Hepatocyte (in vitro differentiated cells): ENCODE measurements around the gene PBLD. TPM values are rescaled to one million over a fixed set of nuclear protein-coding genes. Genes with fewer than 3 reads are reported as not detected.

Source experiments
- DNase-seq: peaks from one replicate; pipeline ENCODE4 v3.0.0-alpha.2; 2016; ENCODE audit warnings: low spot score
- H2AFZ ChIP-seq: fragments of 200-600 bp; sonication (generic); 2 replicates; pipeline ENCODE4 v1.6.0; 2016; ENCODE audit warnings: antibody characterized with exemption, mild to moderate bottlenecking
- H3K27ac ChIP-seq: fragments of 200-600 bp; sonication (generic); 2 replicates; pipeline ENCODE4 v1.5.1; 2016; ENCODE audit warnings: mild to moderate bottlenecking
- H3K27me3 ChIP-seq: fragments of 200-600 bp; sonication (generic); 2 replicates; pipeline ENCODE4 v1.6.1; 2016
- H3K36me3 ChIP-seq: fragments of 200-600 bp; sonication (generic); replicated peaks from 2 replicates; pipeline ENCODE4 v1.5.1; 2016; ENCODE audit warnings: low read depth; ENCODE audit not compliant: insufficient read depth
- H3K4me1 ChIP-seq: fragments of 200-600 bp; sonication (generic); 2 replicates; pipeline ENCODE4 v1.5.1; 2016; ENCODE audit warnings: mild to moderate bottlenecking, moderate library complexity; ENCODE audit not compliant: insufficient read depth
- H3K4me2 ChIP-seq: fragments of 200-600 bp; sonication (generic); 2 replicates; pipeline ENCODE4 v1.6.0; 2016
- H3K4me3 ChIP-seq: fragments of 200-600 bp; sonication (generic); 2 replicates; pipeline ENCODE4 v1.5.1; 2016; ENCODE audit warnings: mild to moderate bottlenecking
- H3K79me2 ChIP-seq: fragments of 200-600 bp; sonication (generic); 2 replicates; pipeline ENCODE4 v1.6.0; 2017; ENCODE audit warnings: mild to moderate bottlenecking
- H3K9me2 ChIP-seq: fragments of 200-600 bp; sonication (generic); replicated peaks from 2 replicates; pipeline ENCODE4 v1.6.0; 2017; ENCODE audit warnings: mild to moderate bottlenecking; ENCODE audit not compliant: insufficient read depth
- H3K9me3 ChIP-seq: fragments of 200-600 bp; sonication (generic); 2 replicates; pipeline ENCODE4 v1.5.1; 2016; ENCODE audit warnings: low read depth, mild to moderate bottlenecking
- H4K20me1 ChIP-seq: fragments of 200-600 bp; sonication (generic); 2 replicates; pipeline ENCODE4 v1.6.0; 2016; ENCODE audit warnings: mild to moderate bottlenecking; ENCODE audit not compliant: insufficient read depth, poor library complexity, severe bottlenecking
- EZH2 ChIP-seq: fragments of 200-600 bp; sonication (generic); IDR thresholded peaks from 2 replicates; pipeline ENCODE4 v1.6.1; 2016; ENCODE audit warnings: antibody characterized with exemption, mild to moderate bottlenecking, borderline replicate concordance
- EZH2phosphoT487 ChIP-seq: fragments of 200-600 bp; sonication (generic); IDR thresholded peaks from one replicate; pipeline ENCODE4 v1.6.1; 2018; ENCODE audit warnings: antibody characterized with exemption, mild to moderate bottlenecking, low read depth, moderate library complexity; ENCODE audit not compliant: unreplicated experiment, severe bottlenecking
- WGBS: methylation state at CpG from one replicate; pipeline ENCODE4 v1.1.6; 2016; ENCODE audit warnings: low lambda C conversion rate; ENCODE audit errors: missing lambda C conversion rate; 5-methylcytosine and 5-hydroxymethylcytosine counted together
- polyA plus RNA-seq: library from polyadenylated mRNA; unstranded; fragments of >200 nt; fragmentation: Nextera tagmentation; extraction: Ambion mirVana; gene quantifications from 2 replicates; pipeline ENCODE4 v1.2.1, GENCODE V29; 2016
- total RNA-seq: library from RNA; depleted of rRNA; stranded (reverse); fragments of >200 nt; gene quantifications from 2 replicates; pipeline ENCODE4 v1.2.3, GENCODE V29; 2014
- TF ChIP-seq, protein P1 (sequence below): fragments of 200-600 bp; sonication (generic); IDR thresholded peaks from 2 replicates; pipeline ENCODE4 v1.5.1; 2016; ENCODE audit warnings: antibody characterized with exemption, mild to moderate bottlenecking; ENCODE audit not compliant: poor library complexity

PBLD gene
- total and polyA plus RNA-seq, 2 experiments from 2014 or later: 26.1 to 42.2 TPM

GRCh38 chr10:68336754-68337351 lies 4.1 kb upstream of the PBLD start:
- H3K9me2 ChIP-seq: no peaks in the 10 kb centered on the region
- H4K20me1 ChIP-seq: peaks cover 89% of the 10 kb centered on the region
- no peak for DNase-seq
- peak overlapping the region; percentile 84 for H3K4me2 ChIP-seq
- peaks cover 98% of the 10 kb centered on the region for H3K79me2 ChIP-seq
- H3K9me3 ChIP-seq: no peaks in the 10 kb centered on the region
- peak overlapping the region; percentile 8 for H3K4me3 ChIP-seq
- H3K36me3 ChIP-seq: no peaks in the 10 kb centered on the region
- no peak overlapping the region for H2AFZ ChIP-seq
- H3K27ac ChIP-seq: no peak overlapping the region
- WGBS: 88% methylated on average over 7 of the region's 7 CpGs
- peaks cover 28% of the 10 kb centered on the region for H3K4me1 ChIP-seq
- H3K27me3 ChIP-seq: no peaks in the 10 kb centered on the region
- no peak for TF ChIP-seq EZH2phosphoT487
- TF ChIP-seq, protein P1, sequence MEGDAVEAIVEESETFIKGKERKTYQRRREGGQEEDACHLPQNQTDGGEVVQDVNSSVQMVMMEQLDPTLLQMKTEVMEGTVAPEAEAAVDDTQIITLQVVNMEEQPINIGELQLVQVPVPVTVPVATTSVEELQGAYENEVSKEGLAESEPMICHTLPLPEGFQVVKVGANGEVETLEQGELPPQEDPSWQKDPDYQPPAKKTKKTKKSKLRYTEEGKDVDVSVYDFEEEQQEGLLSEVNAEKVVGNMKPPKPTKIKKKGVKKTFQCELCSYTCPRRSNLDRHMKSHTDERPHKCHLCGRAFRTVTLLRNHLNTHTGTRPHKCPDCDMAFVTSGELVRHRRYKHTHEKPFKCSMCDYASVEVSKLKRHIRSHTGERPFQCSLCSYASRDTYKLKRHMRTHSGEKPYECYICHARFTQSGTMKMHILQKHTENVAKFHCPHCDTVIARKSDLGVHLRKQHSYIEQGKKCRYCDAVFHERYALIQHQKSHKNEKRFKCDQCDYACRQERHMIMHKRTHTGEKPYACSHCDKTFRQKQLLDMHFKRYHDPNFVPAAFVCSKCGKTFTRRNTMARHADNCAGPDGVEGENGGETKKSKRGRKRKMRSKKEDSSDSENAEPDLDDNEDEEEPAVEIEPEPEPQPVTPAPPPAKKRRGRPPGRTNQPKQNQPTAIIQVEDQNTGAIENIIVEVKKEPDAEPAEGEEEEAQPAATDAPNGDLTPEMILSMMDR: no peak
- no peak for TF ChIP-seq EZH2

GRCh38 chr10:68334672-68335467 lies 2.1 kb upstream of the PBLD start:
- H3K27ac ChIP-seq: no peak overlapping the region
- H4K20me1 ChIP-seq: peaks cover 70% of the 10 kb centered on the region
- TF ChIP-seq, protein P1: no peak

GRCh38 chr10:68333440-68334431 lies 1.0 kb upstream of the PBLD start:
- H3K27me3 ChIP-seq: no peaks in the 10 kb centered on the region
- H3K9me3 ChIP-seq: no peaks in the 10 kb centered on the region
- H4K20me1 ChIP-seq: peaks cover 59% of the 10 kb centered on the region
- no peaks in the 10 kb centered on the region for H3K36me3 ChIP-seq
- peak overlapping the region; percentile 100 for H3K27ac ChIP-seq
- H3K9me2 ChIP-seq: no peaks in the 10 kb centered on the region
- H2AFZ ChIP-seq: no peak overlapping the region
- peak overlapping the region; percentile 84 for H3K4me2 ChIP-seq
- WGBS: under 1% methylated on average over 10 of the region's 10 CpGs
- TF ChIP-seq EZH2phosphoT487 (no peak), EZH2 (no peak)
- TF ChIP-seq, protein P1: no peak
- DNase-seq: no peak
- peaks cover 36% of the 10 kb centered on the region for H3K4me1 ChIP-seq
- H3K4me3 ChIP-seq: peak overlapping the region; percentile 84
- peaks cover 70% of the 10 kb centered on the region for H3K79me2 ChIP-seq

More at GRCh38 chr10:68334672-68335467, 2.1 kb upstream of the PBLD start:
- Histone ChIP-seq H3K9me2 (no peaks in the 10 kb centered on the region), H3K36me3 (no peaks in the 10 kb centered on the region), H2AFZ (no peak overlapping the region), H3K4me1 (peaks cover 33% of the 10 kb centered on the region), H3K9me3 (no peaks in the 10 kb centered on the region), H3K4me2 (peak overlapping the region; percentile 84), H3K4me3 (peak overlapping the region; percentile 84), H3K27me3 (no peaks in the 10 kb centered on the region), H3K79me2 (peaks cover 82% of the 10 kb centered on the region)
- no peak for DNase-seq
- WGBS: 8% methylated on average over 8 of the region's 8 CpGs
